Esophagus muscularis mucosa (tissue), 4 donors: ENCODE data around the gene TSPY4.
"Not testable (repeated sequence)": the region's sequence is repeated elsewhere in the genome, so short reads cannot be mapped to it uniquely, and the experiment has no call there.

Experiments
- EP300 ChIP-seq: sonication (generic); formaldehyde crosslinking; IDR thresholded peaks from one replicate; pipeline ENCODE4 v1.6.1; 2017; ENCODE audit warnings: antibody characterized with exemption
- POLR2A ChIP-seq: fragments of 450-650 bp; IDR thresholded peaks from one replicate; pipeline ENCODE4 v1.6.1; 2017; ENCODE audit warnings: antibody characterized with exemption, moderate library complexity, mild to moderate bottlenecking, low read depth
- POLR2AphosphoS5 ChIP-seq, 2 donors: sonication (generic); formaldehyde crosslinking; IDR thresholded peaks; one replicate each; pipeline ENCODE4 v1.6.1; 2017; ENCODE audit warnings: antibody characterized with exemption in 2 of 2
- TF ChIP-seq, protein P1 (sequence below), 3 experiments: fragments of 200-600 bp in 2 of 3; fragments of 450-650 bp in 1 of 3; sonication (generic) in 2 of 3; IDR thresholded peaks; one replicate each; pipeline ENCODE4 v1.5.1; 2017 to 2019; ENCODE audit warnings: antibody characterized with exemption in 3 of 3, mild to moderate bottlenecking in 2 of 3, moderate library complexity in 1 of 3

- TF ChIP-seq, protein P1, sequence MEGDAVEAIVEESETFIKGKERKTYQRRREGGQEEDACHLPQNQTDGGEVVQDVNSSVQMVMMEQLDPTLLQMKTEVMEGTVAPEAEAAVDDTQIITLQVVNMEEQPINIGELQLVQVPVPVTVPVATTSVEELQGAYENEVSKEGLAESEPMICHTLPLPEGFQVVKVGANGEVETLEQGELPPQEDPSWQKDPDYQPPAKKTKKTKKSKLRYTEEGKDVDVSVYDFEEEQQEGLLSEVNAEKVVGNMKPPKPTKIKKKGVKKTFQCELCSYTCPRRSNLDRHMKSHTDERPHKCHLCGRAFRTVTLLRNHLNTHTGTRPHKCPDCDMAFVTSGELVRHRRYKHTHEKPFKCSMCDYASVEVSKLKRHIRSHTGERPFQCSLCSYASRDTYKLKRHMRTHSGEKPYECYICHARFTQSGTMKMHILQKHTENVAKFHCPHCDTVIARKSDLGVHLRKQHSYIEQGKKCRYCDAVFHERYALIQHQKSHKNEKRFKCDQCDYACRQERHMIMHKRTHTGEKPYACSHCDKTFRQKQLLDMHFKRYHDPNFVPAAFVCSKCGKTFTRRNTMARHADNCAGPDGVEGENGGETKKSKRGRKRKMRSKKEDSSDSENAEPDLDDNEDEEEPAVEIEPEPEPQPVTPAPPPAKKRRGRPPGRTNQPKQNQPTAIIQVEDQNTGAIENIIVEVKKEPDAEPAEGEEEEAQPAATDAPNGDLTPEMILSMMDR (IDR thresholded peaks at IDR 0.05), result not testable (repeated sequence)
- not testable (repeated sequence) for TF ChIP-seq POLR2A; POLR2AphosphoS5 (IDR thresholded peaks at IDR 0.05); EP300
These were observed 20.2 kb downstream of the TSPY4 start, which contains the start of gene TSPY8 for GRCh38 chrY:9357497-9357896.
